ENCODE measurements around the gene ITGAX.
A peak's percentile ranks its signal among the peaks of the same experiment; 100 is the strongest.

Gene ITGAX

GRCh38 chr16:31376705-31377104 lies 21.7 kb downstream of the ITGAX start:
- no peak for DNase-seq

- DNase-seq: no peak
Observed at GRCh38 chr16:31377210-31377903, 22.4 kb downstream of the ITGAX start.

- no peak for DNase-seq
Observed at GRCh38 chr16:31380201-31380600, 25.2 kb downstream of the ITGAX start.

- DNase-seq: peak; percentile 66 to 67
Observed at GRCh38 chr16:31382485-31383161, 27.6 kb downstream of the ITGAX start.

GRCh38 chr16:31385680-31386079 lies 30.7 kb downstream of the ITGAX start:
- no peak for DNase-seq

- peak; percentile 35 to 38 for DNase-seq
Observed at GRCh38 chr16:31386157-31386984, 31.4 kb downstream of the ITGAX start.

GRCh38 chr16:31388535-31388934 lies 33.6 kb downstream of the ITGAX start:
- no peak for DNase-seq

GRCh38 chr16:31390504-31391041 lies 35.6 kb downstream of the ITGAX start:
- no peak for DNase-seq

- no peak for DNase-seq
Observed at GRCh38 chr16:31393056-31393455, 38.1 kb downstream of the ITGAX start, which contains the start of gene ITGAD. TSS of gene ITGAD (plus strand) at chr16:31393335. CDS start at chr16:31393361, 26 bp downstream.

GRCh38 chr16:31395647-31396046 lies 40.7 kb downstream of the ITGAX start:
- no peak for DNase-seq

GRCh38 chr16:31397096-31397660 lies 42.2 kb downstream of the ITGAX start:
- no peak for DNase-seq

- no peak for DNase-seq
Observed at GRCh38 chr16:31397701-31398100, 42.7 kb downstream of the ITGAX start.

- DNase-seq: peak; percentile 16 to 24
Observed at GRCh38 chr16:31400191-31400590, 45.2 kb downstream of the ITGAX start.

- no peak for DNase-seq
Observed at GRCh38 chr16:31401436-31401835, 46.5 kb downstream of the ITGAX start.

GRCh38 chr16:31402687-31403086 lies 47.7 kb downstream of the ITGAX start:
- DNase-seq: no peak

GRCh38 chr16:31403590-31404352 lies 48.8 kb downstream of the ITGAX start:
- DNase-seq: no peak

GRCh38 chr16:31404353-31405064 lies 49.5 kb downstream of the ITGAX start:
- DNase-seq: no peak

GRCh38 chr16:31407406-31407805 lies 52.4 kb downstream of the ITGAX start:
- no peak for DNase-seq

- no peak for DNase-seq
Observed at GRCh38 chr16:31409433-31409832, 54.5 kb downstream of the ITGAX start.

- DNase-seq: no peak
Observed at GRCh38 chr16:31410082-31410481, 55.1 kb downstream of the ITGAX start.
